Panc1 (cell line): ENCODE results near the gene NR5A1.

Source experiments
- CTCF ChIP-seq: fragments of 450-650 bp; IDR thresholded peaks from 2 replicates; pipeline ENCODE4 v1.5.1; 2017; ENCODE audit warnings: mild to moderate bottlenecking
- POLR2AphosphoS5 ChIP-seq: IDR thresholded peaks from 2 replicates; pipeline ENCODE4 v1.6.1; 2012; ENCODE audit warnings: mild to moderate bottlenecking, low read depth, low read length, moderate library complexity
- REST ChIP-seq, 2 experiments: IDR thresholded peaks; 2 replicates each; pipeline ENCODE4 v1.6.1; 2011 to 2012; ENCODE audit warnings: low read depth in 2 of 2, control low read depth in 1 of 2, low read length in 1 of 2, mild to moderate bottlenecking in 1 of 2, moderate library complexity in 1 of 2; ENCODE audit not compliant: insufficient read depth in 1 of 2
- SIN3A ChIP-seq: IDR thresholded peaks from 2 replicates; pipeline ENCODE4 v1.6.1; 2012; ENCODE audit warnings: low read depth, mild to moderate bottlenecking, low read length, moderate library complexity, borderline replicate concordance; ENCODE audit not compliant: insufficient read depth

- TF ChIP-seq REST (IDR thresholded peaks at IDR 0.05; ENCODE audit: insufficient read depth in 1 of 2, low read depth in 2 of 2, low read length in 1 of 2) (no peak), CTCF (no peak), POLR2AphosphoS5 (no peak), SIN3A (no peak)
Observed at GRCh38 chr9:124522121-124523098, 15.2 kb upstream of the NR5A1 start.
